ENCODE data around the gene FARSA. TPM values are rescaled to one million over a fixed set of nuclear protein-coding genes. Genes with fewer than 3 reads are reported as not detected.

FARSA gene
- total and polyA plus RNA-seq, 2 of the 13 experiments (the other 11 are each of a cell fraction or from before 2014, with no cell fraction given) = 25.9 to 72.0 TPM

GRCh38 chr19:12945479-12946091 lies 12.1 kb upstream of the FARSA start, which contains the start of gene RAD23A (continued):
- TF ChIP-seq KIAA2018 (CRISPR knock-in tag; IDR thresholded peaks at IDR 0.05; ENCODE audit: borderline replicate concordance) (no peak), CHCHD3 (CRISPR knock-in tag; IDR thresholded peaks at IDR 0.05) (peak; percentile 86), GMEB2 (CRISPR knock-in tag; IDR thresholded peaks at IDR 0.05; ENCODE audit: low read depth) (peak; percentile 75; the same call in 1 of the 2 replicates), IRF9 (CRISPR knock-in tag; IDR thresholded peaks at IDR 0.05; ENCODE audit: borderline replicate concordance) (peak; percentile 86; the same call in 1 of the 2 replicates), CREBL2 (CRISPR knock-in tag; IDR thresholded peaks at IDR 0.05; ENCODE audit: borderline replicate concordance) (no peak; the same call in 1 of the 2 replicates), ZNF20 (CRISPR knock-in tag; IDR thresholded peaks at IDR 0.05) (0 out of 2 replicates have a peak, but pooled peaks have one; percentile 31), NR0B2 (CRISPR knock-in tag; IDR thresholded peaks at IDR 0.05) (peak; percentile 55; the same call in 1 of the 2 replicates), ZNF501 (CRISPR knock-in tag; IDR thresholded peaks at IDR 0.05) (peak; percentile 78), NFYB (CRISPR knock-in tag; IDR thresholded peaks at IDR 0.05) (peak; percentile 13; the same call in 1 of the 2 replicates), DMAP1 (CRISPR knock-in tag; IDR thresholded peaks at IDR 0.05) (peak; percentile 94), NR2F6 (IDR thresholded peaks at IDR 0.05) (no peak), NR2F6 (CRISPR knock-in tag; IDR thresholded peaks at IDR 0.05) (peak; percentile 59; the same call in 1 of the 2 replicates), MED13 (CRISPR knock-in tag; IDR thresholded peaks at IDR 0.05) (no peak), ZMAT5 (CRISPR knock-in tag; IDR thresholded peaks at IDR 0.05; ENCODE audit: borderline replicate concordance, low read depth) (no peak), MED1 (CRISPR knock-in tag; IDR thresholded peaks at IDR 0.05) (peak; percentile 84; the same call in 1 of the 2 replicates), ATF7-NPFF (CRISPR knock-in tag; IDR thresholded peaks at IDR 0.05; ENCODE audit: low read depth) (peak; percentile 76; the same call in 1 of the 2 replicates), EED (CRISPR knock-in tag; IDR thresholded peaks at IDR 0.05) (no peak)

Data from HepG2 (cell line).